ENCODE results near the gene SLC13A4.

Gene SLC13A4

DNA sequence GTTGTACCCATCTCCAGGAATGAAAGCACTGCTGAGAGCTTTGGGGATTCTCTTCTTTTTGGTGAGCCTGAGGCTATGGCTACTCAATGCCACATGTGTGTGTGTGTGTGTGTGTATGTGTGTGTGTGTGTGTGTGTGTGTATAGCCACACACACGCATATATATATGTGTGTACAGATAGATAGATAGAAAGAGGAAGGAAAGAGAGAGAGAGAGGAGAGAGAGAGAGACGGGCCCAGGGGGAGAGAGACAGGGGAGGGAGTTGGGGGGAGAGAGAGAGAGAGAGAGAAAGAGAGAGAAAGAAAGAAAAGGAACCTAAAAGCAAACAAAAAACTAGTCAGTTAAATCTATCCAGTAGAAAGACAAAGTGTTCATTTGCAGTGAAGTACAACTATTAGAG, 8.3 kb downstream of the SLC13A4 start:
- no peak for DNase-seq (ENCODE audit: low read depth)
- no peak overlapping the region for H3K4me3 ChIP-seq (replicated peaks; ENCODE audit: low read depth, low read length)
- TF ChIP-seq, protein P1, sequence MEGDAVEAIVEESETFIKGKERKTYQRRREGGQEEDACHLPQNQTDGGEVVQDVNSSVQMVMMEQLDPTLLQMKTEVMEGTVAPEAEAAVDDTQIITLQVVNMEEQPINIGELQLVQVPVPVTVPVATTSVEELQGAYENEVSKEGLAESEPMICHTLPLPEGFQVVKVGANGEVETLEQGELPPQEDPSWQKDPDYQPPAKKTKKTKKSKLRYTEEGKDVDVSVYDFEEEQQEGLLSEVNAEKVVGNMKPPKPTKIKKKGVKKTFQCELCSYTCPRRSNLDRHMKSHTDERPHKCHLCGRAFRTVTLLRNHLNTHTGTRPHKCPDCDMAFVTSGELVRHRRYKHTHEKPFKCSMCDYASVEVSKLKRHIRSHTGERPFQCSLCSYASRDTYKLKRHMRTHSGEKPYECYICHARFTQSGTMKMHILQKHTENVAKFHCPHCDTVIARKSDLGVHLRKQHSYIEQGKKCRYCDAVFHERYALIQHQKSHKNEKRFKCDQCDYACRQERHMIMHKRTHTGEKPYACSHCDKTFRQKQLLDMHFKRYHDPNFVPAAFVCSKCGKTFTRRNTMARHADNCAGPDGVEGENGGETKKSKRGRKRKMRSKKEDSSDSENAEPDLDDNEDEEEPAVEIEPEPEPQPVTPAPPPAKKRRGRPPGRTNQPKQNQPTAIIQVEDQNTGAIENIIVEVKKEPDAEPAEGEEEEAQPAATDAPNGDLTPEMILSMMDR (IDR thresholded peaks at IDR 0.05; ENCODE audit: low read length, missing control alignments), result no peak

- DNase-seq (ENCODE audit: low read depth), result no peak
- TF ChIP-seq, protein P1 (IDR thresholded peaks at IDR 0.05; ENCODE audit: low read length, missing control alignments), result no peak
Observed at GRCh38 chr7:135718794-135719437, 9.1 kb downstream of the SLC13A4 start.

GRCh38 chr7:135718219-135718618, 9.8 kb downstream of the SLC13A4 start:
- no peak overlapping the region for H3K4me3 ChIP-seq (replicated peaks; ENCODE audit: low read depth, low read length)

More at GRCh38 chr7:135718794-135719437, 9.1 kb downstream of the SLC13A4 start:
- no peak overlapping the region for H3K4me3 ChIP-seq (replicated peaks; ENCODE audit: low read depth, low read length)

DNA sequence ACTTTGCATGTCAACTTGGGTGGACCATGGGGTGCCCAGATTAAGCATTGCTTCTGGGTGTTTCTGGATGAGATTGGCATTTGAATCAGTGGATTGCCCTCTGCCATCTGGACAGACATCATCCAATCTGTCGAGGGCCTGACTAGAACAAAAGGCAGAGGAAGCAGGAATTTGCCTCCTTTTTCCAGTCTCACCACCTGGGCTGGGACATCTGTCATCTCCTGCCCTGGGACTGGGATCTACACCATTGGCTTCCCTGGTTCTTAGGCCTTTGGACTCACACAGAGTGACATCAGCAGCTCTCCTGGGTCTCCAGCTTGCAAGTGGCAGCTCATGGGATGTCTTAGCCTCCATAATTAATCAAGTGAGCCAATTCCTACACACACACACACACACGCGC, 10.3 kb downstream of the SLC13A4 start:
- TF ChIP-seq, protein P1 (IDR thresholded peaks at IDR 0.05; ENCODE audit: low read length, missing control alignments), result no peak
- no peak overlapping the region for H3K4me3 ChIP-seq (replicated peaks; ENCODE audit: low read depth, low read length)
- DNase-seq (ENCODE audit: low read depth), result no peak

More at GRCh38 chr7:135718219-135718618, 9.8 kb downstream of the SLC13A4 start:
- no peak for DNase-seq (ENCODE audit: low read depth)
- TF ChIP-seq, protein P1 (IDR thresholded peaks at IDR 0.05; ENCODE audit: low read length, missing control alignments), result no peak

DNA sequence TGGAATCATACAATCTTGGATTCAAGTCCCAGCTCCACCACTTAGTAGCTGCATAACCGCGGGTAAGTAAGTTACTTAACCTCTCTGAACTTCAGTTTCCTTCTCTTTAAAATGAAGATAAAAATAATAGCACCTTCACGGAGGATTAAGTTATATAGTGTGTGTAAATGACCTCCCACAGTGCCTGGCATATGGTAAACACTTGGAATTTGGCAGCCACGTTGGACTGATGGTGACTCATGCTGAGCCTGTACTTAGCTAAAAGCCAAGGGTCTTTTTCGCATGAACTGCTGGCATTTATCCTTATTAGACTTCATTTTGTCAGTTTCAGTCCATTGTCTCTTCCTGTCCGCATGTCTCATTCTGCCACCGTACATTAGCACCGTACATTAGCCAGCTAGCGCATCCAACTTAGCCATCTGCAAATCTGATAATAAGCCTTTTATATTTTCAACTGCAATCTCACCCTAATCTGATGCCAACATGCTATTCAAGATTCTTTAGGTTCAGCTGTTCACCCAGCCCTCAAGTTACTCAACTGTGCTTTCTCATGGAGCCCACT, 11.2 kb downstream of the SLC13A4 start:
- TF ChIP-seq, protein P1 (IDR thresholded peaks at IDR 0.05; ENCODE audit: low read length, missing control alignments), result no peak
- peak; percentile 85 for DNase-seq (ENCODE audit: low read depth)
- H3K4me3 ChIP-seq (replicated peaks; ENCODE audit: low read depth, low read length), result no peak overlapping the region

- H3K4me3 ChIP-seq (replicated peaks; ENCODE audit: low read depth, low read length), result no peak overlapping the region
- no peak for DNase-seq (ENCODE audit: low read depth)
- TF ChIP-seq, protein P1 (IDR thresholded peaks at IDR 0.05; ENCODE audit: low read length, missing control alignments), result no peak
Observed at GRCh38 chr7:135715673-135716072, 12.3 kb downstream of the SLC13A4 start.
